ENCODE data around the gene SCLY. TPM values are rescaled to one million over a fixed set of nuclear protein-coding genes. Genes with fewer than 3 reads are reported as not detected.

SCLY gene
- total and polyA plus RNA-seq, 9 donors: 7.3 to 18.0 (median 12.5) TPM

- no peak overlapping the region for H3K4me3 ChIP-seq
- no peaks in the 10 kb centered on the region for H3K9me3 ChIP-seq
- TF ChIP-seq EP300 (IDR thresholded peaks at IDR 0.05): no peak
- TF ChIP-seq, protein P1, sequence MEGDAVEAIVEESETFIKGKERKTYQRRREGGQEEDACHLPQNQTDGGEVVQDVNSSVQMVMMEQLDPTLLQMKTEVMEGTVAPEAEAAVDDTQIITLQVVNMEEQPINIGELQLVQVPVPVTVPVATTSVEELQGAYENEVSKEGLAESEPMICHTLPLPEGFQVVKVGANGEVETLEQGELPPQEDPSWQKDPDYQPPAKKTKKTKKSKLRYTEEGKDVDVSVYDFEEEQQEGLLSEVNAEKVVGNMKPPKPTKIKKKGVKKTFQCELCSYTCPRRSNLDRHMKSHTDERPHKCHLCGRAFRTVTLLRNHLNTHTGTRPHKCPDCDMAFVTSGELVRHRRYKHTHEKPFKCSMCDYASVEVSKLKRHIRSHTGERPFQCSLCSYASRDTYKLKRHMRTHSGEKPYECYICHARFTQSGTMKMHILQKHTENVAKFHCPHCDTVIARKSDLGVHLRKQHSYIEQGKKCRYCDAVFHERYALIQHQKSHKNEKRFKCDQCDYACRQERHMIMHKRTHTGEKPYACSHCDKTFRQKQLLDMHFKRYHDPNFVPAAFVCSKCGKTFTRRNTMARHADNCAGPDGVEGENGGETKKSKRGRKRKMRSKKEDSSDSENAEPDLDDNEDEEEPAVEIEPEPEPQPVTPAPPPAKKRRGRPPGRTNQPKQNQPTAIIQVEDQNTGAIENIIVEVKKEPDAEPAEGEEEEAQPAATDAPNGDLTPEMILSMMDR (IDR thresholded peaks at IDR 0.05): no peak
- no peak for TF ChIP-seq POLR2A (IDR thresholded peaks at IDR 0.05)
- H3K27me3 ChIP-seq: no peaks in the 10 kb centered on the region
- 80 to 86% (median 81%) methylated on average over 6 to 7 of the region's 7 CpGs for WGBS, 3 donors
- intact Hi-C loops (cut with DNase I): no loop called here
- H3K27ac ChIP-seq: no peak overlapping the region
- no peaks in the 10 kb centered on the region for H3K4me1 ChIP-seq (ENCODE audit: insufficient read depth)
- H3K36me3 ChIP-seq: no peaks in the 10 kb centered on the region
- no peak for DNase-seq
Measured at GRCh38 chr2:238140040-238140439, 79.2 kb downstream of the SCLY start.

DNA sequence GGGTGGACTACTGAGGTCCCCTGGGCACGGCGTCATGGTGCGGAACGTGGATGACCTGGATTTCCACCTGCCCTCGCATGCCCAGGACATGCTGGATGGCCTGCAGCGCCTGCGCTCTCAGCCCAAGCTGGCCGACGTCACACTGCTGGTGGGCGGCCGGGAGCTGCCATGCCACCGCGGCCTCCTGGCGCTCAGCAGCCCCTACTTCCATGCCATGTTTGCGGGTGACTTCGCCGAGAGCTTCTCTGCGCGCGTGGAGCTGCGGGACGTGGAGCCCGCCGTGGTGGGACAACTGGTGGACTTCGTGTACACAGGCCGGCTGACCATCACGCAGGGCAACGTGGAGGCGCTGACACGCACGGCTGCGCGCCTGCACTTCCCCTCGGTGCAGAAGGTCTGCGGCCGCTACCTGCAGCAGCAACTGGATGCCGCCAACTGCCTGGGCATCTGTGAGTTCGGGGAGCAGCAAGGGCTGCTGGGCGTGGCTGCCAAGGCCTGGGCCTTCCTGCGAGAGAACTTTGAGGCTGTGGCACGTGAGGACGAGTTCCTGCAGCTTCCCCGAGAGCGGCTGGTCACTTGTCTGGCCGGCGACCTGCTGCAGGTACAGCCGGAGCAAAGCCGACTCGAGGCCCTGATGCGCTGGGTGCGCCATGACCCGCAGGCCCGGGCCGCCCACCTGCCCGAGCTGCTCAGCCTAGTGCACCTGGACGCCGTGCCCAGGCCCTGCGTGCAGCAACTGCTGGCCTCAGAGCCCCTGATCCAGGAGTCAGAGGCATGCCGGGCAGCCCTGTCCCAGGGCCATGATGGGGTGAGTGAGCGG lies 80.1 kb downstream of the SCLY start:
- no peaks in the 10 kb centered on the region for H3K36me3 ChIP-seq
- no peak overlapping the region for H3K27ac ChIP-seq
- 93 to 94% (median 93%) methylated on average over 45 to 60 of the region's 60 CpGs for WGBS, 3 donors
- H3K4me3 ChIP-seq: no peak overlapping the region
- no peaks in the 10 kb centered on the region for H3K27me3 ChIP-seq
- TF ChIP-seq, protein P1 (IDR thresholded peaks at IDR 0.05): no peak
- no peak for TF ChIP-seq POLR2A (IDR thresholded peaks at IDR 0.05)
- TF ChIP-seq EP300 (IDR thresholded peaks at IDR 0.05): no peak
- H3K9me3 ChIP-seq: no peaks in the 10 kb centered on the region
- H3K4me1 ChIP-seq (ENCODE audit: insufficient read depth): no peaks in the 10 kb centered on the region
- DNase-seq: no peak
- intact Hi-C loops (cut with DNase I): no loop called here

- DNase-seq: no peak
- Histone ChIP-seq H3K4me3 (no peak overlapping the region), H3K9me3 (no peaks in the 10 kb centered on the region), H3K36me3 (no peaks in the 10 kb centered on the region), H3K27ac (no peak overlapping the region), H3K4me1 (ENCODE audit: insufficient read depth) (no peaks in the 10 kb centered on the region), H3K27me3 (no peaks in the 10 kb centered on the region)
- intact Hi-C loops (cut with DNase I): no loop called here
- 82 to 88% (median 84%) methylated on average over 10 of the region's 10 CpGs for WGBS, 3 donors
- TF ChIP-seq EP300 (IDR thresholded peaks at IDR 0.05): no peak
- TF ChIP-seq POLR2A (IDR thresholded peaks at IDR 0.05): no peak
- TF ChIP-seq, protein P1 (IDR thresholded peaks at IDR 0.05): no peak
Measured at GRCh38 chr2:238141541-238142318, 80.9 kb downstream of the SCLY start.

GRCh38 chr2:238142382-238143205 lies 81.8 kb downstream of the SCLY start:
- Histone ChIP-seq H3K36me3 (no peaks in the 10 kb centered on the region), H3K27me3 (no peaks in the 10 kb centered on the region), H3K27ac (no peak overlapping the region), H3K4me1 (ENCODE audit: insufficient read depth) (no peaks in the 10 kb centered on the region), H3K9me3 (no peaks in the 10 kb centered on the region), H3K4me3 (no peak overlapping the region)
- TF ChIP-seq, protein P1 (IDR thresholded peaks at IDR 0.05): no peak
- TF ChIP-seq POLR2A (IDR thresholded peaks at IDR 0.05) (no peak), EP300 (IDR thresholded peaks at IDR 0.05) (no peak)
- no peak for DNase-seq
- 56 to 73% (median 65%) methylated on average over 22 to 30 of the region's 30 CpGs for WGBS, 3 donors
- intact Hi-C loops (cut with DNase I): no loop called here
